Activated CD8-positive, alpha-beta memory T cell treated with anti-CD3 and anti-CD28 coated beads, Interleukin-2, amount 50 U/mL, for 1 hour (primary cell): Measurements from ENCODE around the gene COX8A.

ENCODE experiments used
- DNase-seq: peaks from one replicate; pipeline ENCODE4 v3.0.0-alpha.2; 2020; ENCODE audit errors: extremely low read depth

Gene COX8A

DNA sequence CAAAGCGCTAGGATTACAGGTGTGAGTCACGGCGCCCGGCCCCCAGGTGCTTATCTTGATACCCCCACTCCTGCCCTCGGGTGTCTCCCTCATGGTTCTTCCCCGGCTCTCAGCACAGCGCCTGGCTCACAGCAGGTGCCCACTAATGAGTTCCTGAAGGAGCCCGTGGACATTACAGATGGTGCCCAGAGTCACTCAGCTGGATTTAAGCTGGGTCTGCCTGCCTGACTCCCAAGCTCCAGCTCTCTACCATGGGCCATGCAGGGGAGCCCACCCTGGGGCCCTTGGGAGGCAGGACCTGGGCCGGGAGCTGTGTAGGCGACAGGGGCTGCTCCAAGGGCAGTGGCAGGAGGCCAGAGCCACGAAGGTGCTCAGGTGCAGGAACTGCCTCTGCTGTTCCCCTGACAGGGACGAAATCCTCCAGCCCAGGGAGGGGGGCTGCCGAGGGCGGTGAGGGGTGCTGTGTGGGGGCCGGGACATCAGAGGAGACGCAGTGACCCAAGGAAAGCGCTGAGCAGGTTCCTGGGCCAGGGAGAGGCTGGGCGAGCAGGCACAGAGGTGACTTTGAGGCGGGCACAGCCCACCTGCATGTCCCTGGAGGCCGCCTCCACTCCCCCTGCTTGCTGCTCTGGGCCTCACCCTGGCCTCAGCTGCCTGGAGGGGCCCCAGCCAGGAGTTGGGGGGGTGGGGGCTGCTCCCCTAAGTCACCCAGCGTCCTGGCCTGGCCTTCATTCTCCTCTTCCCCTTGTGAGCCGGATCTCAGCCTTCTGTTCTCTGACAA lies 46.7 kb downstream of the COX8A start:
- DNase-seq: no peak

DNA sequence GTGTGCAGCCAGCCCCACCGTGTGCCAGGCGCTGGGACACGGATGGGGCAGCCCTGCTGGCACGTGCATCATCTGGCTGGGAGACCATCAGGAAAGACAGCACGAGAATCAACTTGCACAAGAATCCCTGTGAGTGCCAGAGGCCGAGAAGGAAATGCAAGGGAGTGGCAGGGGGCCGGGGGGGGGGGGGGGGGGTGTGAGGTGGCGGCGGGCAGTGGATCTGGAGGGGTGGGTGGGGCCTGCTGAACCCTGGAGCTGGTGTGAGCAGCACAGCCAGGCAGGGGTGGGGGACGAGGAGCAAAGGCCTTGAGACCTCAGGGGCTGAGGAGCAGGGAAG lies 47.3 kb downstream of the COX8A start:
- DNase-seq: no peak

GRCh38 chr11:64022125-64022784 lies 47.8 kb downstream of the COX8A start:
- DNase-seq: no peak

DNA sequence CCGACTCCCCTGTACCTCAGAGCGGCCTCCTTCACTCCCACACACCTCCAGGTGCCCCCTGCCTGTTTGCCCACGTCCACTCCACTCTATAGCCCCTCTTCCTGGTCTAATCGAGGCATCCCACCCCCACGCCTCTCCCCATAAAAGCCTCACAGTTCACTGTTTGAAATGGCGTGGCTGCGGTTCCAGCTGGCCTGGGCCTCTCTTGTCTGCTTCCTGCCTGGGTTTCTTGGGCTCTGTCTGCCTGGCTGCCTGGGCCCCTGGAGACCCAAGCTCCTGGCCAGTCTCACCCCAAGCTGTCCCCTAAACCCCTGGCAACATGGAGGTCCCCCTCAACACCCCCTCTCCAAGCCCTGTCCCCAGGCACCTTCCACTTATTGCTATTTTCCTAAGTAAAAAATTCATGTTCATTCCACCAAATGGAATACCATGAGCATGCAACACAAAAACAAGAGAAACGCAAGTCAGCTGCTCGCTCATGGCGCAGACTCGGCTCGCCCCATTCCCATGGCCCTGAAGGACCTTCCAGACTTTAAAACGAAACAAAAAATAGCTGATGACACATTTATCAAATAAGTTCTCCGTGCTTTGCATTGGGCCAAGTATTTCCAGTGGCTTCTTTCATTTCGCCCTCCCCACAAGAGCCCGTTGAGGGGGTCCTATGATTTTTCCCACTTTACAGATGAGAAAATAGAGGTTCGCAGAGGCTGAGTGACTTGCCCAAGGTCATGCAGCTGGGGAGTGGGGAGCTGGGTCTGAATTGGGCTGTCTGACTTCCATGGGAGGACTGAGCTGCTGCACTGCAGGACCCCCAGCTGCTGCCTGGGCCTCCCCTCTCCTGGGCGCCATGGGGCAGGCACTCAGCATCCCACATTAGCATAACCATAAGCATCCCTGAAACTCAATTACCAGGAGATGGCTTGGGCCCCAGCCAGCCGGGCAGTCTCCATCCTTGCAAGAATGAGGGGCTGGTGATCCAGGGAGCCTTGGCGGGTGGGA lies 49.6 kb downstream of the COX8A start:
- no peak for DNase-seq

DNA sequence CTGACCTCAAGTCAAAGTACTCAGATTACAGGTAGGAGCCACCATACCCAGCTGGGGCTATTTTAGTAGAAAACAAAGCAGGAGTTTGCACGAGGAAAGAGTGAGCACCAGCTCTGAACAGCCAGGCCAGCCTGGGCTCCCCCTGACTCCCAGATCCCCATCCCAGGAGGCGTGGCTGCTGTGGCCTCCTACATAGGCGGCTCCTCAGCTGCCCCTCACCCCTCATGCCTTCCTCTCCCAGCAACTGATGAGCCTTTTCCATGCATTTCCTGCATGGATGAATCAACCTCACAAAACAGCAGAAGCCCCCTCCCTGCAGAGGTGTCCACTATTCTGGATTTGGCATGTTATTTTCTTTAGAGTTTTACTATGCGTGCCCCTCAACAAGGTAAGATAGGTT lies 50.8 kb downstream of the COX8A start:
- DNase-seq: no peak
